Neutrophil (primary cell): ENCODE results near the gene WDR62.

Experiments
- H3K27ac ChIP-seq: fragments of 200-600 bp; sonication (generic); 2 replicates; pipeline ENCODE4 v1.5.1; 2016; ENCODE audit warnings: mild to moderate bottlenecking, moderate library complexity
- H3K27me3 ChIP-seq: fragments of 200-600 bp; sonication (generic); 2 replicates; pipeline ENCODE4 v1.6.0; 2016; ENCODE audit warnings: mild to moderate bottlenecking
- H3K36me3 ChIP-seq: fragments of 200-600 bp; sonication (generic); 2 replicates; pipeline ENCODE4 v1.5.1; 2017
- H3K4me1 ChIP-seq, 2 experiments: fragments of 200-600 bp in 1 of 2; sonication (generic) in 1 of 2; 1 replicate in 1 of 2; 2 replicates in 1 of 2; pipeline versions ENCODE4 v1.5.1 to v1.6.1; 2013 to 2016; ENCODE audit warnings: low read depth in 1 of 2, low read length in 1 of 2, mild to moderate bottlenecking in 1 of 2, moderate library complexity in 1 of 2; ENCODE audit not compliant: control insufficient read depth in 1 of 2, insufficient read depth in 1 of 2
- H3K4me3 ChIP-seq, 2 experiments: fragments of 200-600 bp in 1 of 2; sonication (generic) in 1 of 2; 1 replicate in 1 of 2; 2 replicates in 1 of 2; pipeline ENCODE4 v1.5.1; 2013 to 2016; ENCODE audit warnings: low read depth in 1 of 2, low read length in 1 of 2, mild to moderate bottlenecking in 1 of 2, moderate library complexity in 1 of 2
- H3K9me3 ChIP-seq: fragments of 200-600 bp; sonication (generic); 2 replicates; pipeline ENCODE4 v1.5.1; 2016
- CTCF ChIP-seq: fragments of 200-600 bp; sonication (generic); IDR thresholded peaks from 2 replicates; pipeline ENCODE4 v1.5.1; 2016; ENCODE audit warnings: antibody characterized with exemption

WDR62 gene

DNA sequence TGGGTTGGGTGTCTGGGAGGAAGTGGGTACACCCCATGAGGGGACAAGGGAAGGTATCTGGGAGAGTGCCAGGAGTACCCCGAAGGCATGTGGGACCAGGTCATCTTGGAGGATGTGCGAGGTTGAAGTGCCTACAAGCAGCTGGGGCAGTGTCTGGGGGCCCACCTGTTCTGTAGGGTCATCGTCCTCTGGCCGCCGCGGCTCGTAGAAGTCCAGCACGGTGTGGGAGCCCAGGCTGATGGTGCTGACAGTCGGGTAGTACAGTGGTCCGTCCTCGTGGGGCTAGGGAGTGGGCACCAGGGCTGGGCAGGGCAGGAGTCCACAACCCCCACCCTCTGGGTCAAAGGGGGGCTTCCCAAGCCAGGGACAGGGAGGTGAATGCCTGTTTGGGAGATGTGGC is 44.3 kb upstream of the WDR62 start:
- no peak for TF ChIP-seq CTCF
- Histone ChIP-seq H3K4me1 (peaks cover 15 to 20% of the 10 kb centered on the region in 2 experiments), H3K27me3 (peaks cover 27% of the 10 kb centered on the region), H3K27ac (no peak overlapping the region), H3K4me3 (no peak overlapping the region), H3K9me3 (no peaks in the 10 kb centered on the region), H3K36me3 (peaks cover 11% of the 10 kb centered on the region)

DNA sequence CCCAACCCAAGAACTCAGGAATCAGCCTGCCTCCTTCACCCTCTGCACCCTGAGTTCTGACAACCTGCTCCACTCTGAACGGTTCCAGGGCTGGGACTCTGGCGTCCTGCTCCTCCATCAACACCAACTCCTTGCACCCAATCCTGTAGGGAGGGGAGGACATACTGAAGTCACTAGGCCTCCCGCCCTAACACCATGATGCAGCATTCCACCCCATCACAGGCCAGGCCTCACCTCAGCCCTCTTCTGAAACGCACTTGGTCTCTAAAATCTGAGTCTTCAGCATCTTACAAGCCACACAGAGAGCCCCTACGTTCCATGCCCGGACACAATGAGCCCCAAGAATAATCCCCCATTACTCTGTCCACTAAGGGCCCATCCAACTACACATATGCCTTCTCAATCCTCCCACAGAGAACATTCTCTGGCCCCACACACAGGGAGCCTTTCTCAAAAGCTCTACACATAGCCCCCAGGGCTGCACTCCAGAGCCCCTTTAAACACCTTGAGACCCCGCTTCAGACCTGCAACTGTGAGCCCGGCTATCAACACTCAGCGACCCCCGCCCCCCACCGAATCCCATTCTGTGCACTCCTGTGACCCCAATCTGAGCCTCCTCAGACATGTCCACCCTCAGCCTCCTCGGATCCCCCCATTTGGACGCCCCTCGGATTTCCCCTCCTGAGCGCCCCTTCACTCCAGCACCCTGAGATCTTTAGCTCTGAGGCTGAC is 41.3 kb upstream of the WDR62 start:
- peaks cover 21% of the 10 kb centered on the region for H3K27me3 ChIP-seq
- peaks cover 11% of the 10 kb centered on the region for H3K36me3 ChIP-seq
- H3K4me3 ChIP-seq, result peak overlapping the region; percentile 81 to 92
- H3K9me3 ChIP-seq, result no peaks in the 10 kb centered on the region
- no peak for TF ChIP-seq CTCF
- H3K4me1 ChIP-seq, result peaks cover 15 to 20% of the 10 kb centered on the region in 2 experiments
- peak overlapping the region; percentile 71 for H3K27ac ChIP-seq

DNA sequence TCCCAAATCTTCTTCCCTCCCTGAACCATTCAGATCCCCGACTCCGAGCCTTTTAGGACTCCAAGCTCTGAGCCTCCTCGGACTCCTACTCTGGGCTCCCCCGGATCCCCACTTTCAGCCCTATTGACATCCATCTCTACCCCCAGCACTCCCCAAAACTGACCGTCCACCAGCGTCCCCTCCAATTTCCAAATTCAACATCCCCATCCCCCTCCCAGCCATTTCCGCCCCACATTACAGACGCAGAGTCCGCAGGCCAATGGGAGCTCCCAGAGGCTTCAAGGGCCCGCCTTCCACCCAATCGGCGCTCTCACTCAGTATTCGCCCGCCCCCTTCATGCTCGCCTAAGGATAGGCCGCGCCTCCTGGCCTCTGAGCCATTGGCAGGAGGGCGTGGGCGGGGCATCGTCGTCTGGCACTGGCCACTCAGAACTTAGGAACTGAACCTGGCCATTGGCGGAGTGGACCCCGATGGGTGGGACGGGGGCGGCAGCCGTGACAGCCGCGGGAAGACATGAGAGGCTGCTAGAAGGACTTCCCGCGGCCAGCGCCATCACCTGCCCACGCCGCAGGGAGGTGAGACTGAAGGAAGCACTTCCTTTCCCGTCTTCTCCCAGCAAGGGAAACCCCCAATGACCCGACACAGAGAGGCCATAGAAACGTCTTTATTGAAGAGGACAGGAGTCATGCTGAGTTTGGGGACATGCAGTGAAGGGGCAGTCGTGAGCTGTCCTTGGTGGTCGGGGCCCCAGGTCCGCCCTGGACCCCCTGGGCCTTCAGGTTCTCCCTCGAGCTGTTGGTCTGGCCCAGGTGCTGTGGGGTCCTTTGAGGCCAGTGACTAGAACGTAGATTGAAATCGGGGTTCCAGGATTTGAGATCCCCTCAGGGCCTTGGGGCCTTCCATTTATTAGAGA is 40.4 kb upstream of the WDR62 start, which contains the start of gene ALKBH6:
Gene ALKBH6 (minus strand): TSS at position 202 of the 913 bp plus-strand sequence. CDS start 816 bp downstream, outside the sequence.
- H3K4me3 ChIP-seq, result peak within 1 kb of the TSS; percentile 81 to 92
- TF ChIP-seq CTCF, result peak; percentile 51

GRCh38 chr19:36019061-36019670 is 35.5 kb upstream of the WDR62 start:
- H3K4me1 ChIP-seq, result peaks cover 4 to 6% of the 10 kb centered on the region in 2 experiments
- H3K27me3 ChIP-seq, result no peaks in the 10 kb centered on the region
- H3K27ac ChIP-seq, result no peak overlapping the region
- H3K9me3 ChIP-seq, result no peaks in the 10 kb centered on the region
- TF ChIP-seq CTCF, result no peak
- H3K36me3 ChIP-seq, result no peaks in the 10 kb centered on the region
- H3K4me3 ChIP-seq, result no peak overlapping the region

More for the DNA sequence above, 40.4 kb upstream of the WDR62 start, which contains the start of gene ALKBH6:
- Histone ChIP-seq H3K4me1 (peaks cover 15 to 17% of the 10 kb centered on the region in 2 experiments), H3K27ac (peak within 1 kb of the TSS; percentile 71), H3K9me3 (no peaks in the 10 kb centered on the region), H3K36me3 (peaks cover 11% of the 10 kb centered on the region), H3K27me3 (peaks cover 13% of the 10 kb centered on the region)

- Histone ChIP-seq H3K27ac (no peak overlapping the region), H3K4me1 (no peaks in the 10 kb centered on the region), H3K27me3 (no peaks in the 10 kb centered on the region), H3K9me3 (no peaks in the 10 kb centered on the region), H3K4me3 (no peak overlapping the region), H3K36me3 (peaks cover 4% of the 10 kb centered on the region)
- TF ChIP-seq CTCF, result no peak
Observed at GRCh38 chr19:36023432-36023831, 31.3 kb upstream of the WDR62 start.
